Fibroblast of lung (primary cell): ENCODE results near the gene CIDEB.

ENCODE experiments used
- CTCF ChIP-seq, 2 donors: IDR thresholded peaks in 1 of 2; conservative IDR thresholded peaks in 1 of 2; 1 replicate in 1 of 2; 2 replicates in 1 of 2; pipeline ENCODE4 v1.5.1; 2011 to 2012; ENCODE audit warnings: low read length in 2 of 2, control low read depth in 1 of 2, inconsistent platforms in 1 of 2, low read depth in 1 of 2, mild to moderate bottlenecking in 1 of 2
- EZH2 ChIP-seq: IDR thresholded peaks from 2 replicates; pipeline ENCODE4 v1.5.1; 2012; ENCODE audit warnings: low read length, control low read depth, mild to moderate bottlenecking; ENCODE audit errors: missing control alignments

- TF ChIP-seq CTCF (conservative IDR thresholded peaks at IDR 0.05 in 1 of 2, IDR thresholded peaks at IDR 0.05 in 1 of 2; ENCODE audit: low read depth in 1 of 2, low read length in 2 of 2) (no peak), EZH2 (no peak)
Observed at GRCh38 chr14:24261256-24261968, 46.4 kb downstream of the CIDEB start.
